ENCODE measurements around the gene MVB12B. TPM values are rescaled to one million over a fixed set of nuclear protein-coding genes. Genes with fewer than 3 reads are reported as not detected.

MVB12B gene
- total RNA-seq, 1 experiment from 2014 or later: 4.5 TPM

DNA sequence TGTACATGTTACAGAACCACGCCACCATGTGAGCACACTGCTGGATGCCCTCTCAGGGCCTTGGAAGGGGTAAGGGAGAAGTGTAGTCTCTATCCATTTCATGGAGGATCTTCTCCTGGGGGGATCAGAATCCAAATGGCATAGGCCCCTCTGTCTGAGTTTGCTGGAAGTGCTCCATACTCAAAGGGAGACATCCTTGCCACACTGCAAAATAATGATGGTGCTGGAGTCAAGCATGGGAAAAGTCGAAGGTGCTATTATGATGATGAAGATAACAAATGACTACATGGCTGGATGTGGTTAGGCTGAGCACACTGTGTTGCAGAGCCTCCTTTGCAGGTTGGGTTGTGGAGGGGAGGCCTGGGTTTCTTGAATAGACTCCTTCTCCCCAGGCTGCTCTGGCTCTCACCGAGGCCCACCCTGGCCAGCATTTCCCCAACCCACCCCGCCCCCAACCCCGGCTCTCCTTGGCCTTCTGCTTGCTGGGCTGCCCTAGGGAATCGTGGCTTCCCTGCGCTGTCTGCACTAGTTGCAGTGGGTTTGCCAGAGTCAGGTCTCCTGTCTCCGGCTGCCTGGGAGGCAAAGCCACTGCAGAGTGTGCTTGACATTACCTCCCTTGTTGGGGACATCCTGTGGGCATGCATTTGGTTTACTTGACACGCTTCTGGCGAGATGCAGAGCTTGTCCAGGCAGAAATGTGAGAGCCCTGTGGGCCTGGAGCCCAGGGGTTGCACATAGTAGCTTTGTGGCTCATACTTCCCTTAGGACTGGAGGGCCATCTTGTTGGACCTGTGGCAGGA, 3.0 kb downstream of the MVB12B start:
- BruUV-seq (replicated peaks): no TSS peak
- Mint-ChIP-seq H3K36me3 (ENCODE audit: insufficient read depth, unreplicated experiment) (peaks cover 14% of the 10 kb centered on the region), H3K27me3 (ENCODE audit: unreplicated experiment) (no peaks in the 10 kb centered on the region), H3K4me3 (ENCODE audit: low read depth, unreplicated experiment) (no peak overlapping the region), H3K9me3 (ENCODE audit: low read depth, unreplicated experiment) (no peaks in the 10 kb centered on the region), H3K27ac (ENCODE audit: unreplicated experiment) (no peak overlapping the region), H3K4me1 (ENCODE audit: low read depth, unreplicated experiment) (no peaks in the 10 kb centered on the region)
- intact Hi-C loops (cut with micrococcal nuclease; ENCODE audit: unreplicated experiment): no loop called here
- CTCF ChIA-PET: interaction anchor here (0.8 kb wide), 1 partner anchor 405 kb away, joined by 3 read pairs; no protein-coding TSS in a partner anchor
- DNase-seq: no peak
- TF ChIP-seq, protein P1, sequence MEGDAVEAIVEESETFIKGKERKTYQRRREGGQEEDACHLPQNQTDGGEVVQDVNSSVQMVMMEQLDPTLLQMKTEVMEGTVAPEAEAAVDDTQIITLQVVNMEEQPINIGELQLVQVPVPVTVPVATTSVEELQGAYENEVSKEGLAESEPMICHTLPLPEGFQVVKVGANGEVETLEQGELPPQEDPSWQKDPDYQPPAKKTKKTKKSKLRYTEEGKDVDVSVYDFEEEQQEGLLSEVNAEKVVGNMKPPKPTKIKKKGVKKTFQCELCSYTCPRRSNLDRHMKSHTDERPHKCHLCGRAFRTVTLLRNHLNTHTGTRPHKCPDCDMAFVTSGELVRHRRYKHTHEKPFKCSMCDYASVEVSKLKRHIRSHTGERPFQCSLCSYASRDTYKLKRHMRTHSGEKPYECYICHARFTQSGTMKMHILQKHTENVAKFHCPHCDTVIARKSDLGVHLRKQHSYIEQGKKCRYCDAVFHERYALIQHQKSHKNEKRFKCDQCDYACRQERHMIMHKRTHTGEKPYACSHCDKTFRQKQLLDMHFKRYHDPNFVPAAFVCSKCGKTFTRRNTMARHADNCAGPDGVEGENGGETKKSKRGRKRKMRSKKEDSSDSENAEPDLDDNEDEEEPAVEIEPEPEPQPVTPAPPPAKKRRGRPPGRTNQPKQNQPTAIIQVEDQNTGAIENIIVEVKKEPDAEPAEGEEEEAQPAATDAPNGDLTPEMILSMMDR (IDR thresholded peaks at IDR 0.05; ENCODE audit: unreplicated experiment): no peak

DNA sequence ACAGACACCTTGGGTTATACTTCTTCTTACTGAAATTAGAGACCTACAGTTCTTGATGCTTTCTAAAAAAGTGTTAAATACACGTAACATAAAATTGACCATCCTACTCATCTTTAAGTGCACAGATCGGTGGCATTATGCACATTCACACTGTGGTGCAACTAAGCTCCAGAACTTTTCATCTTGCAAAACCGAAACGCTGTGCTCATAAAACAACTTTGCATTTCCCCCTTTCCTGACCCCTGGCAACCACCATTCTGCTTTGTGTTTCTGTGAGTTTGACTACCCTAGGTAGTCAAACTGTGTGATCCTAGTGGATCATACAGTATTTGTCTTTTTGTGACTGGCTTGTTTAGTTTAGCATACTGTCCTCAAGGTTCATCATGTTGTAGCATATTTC, 3.9 kb downstream of the MVB12B start:
- TF ChIP-seq, protein P1 (IDR thresholded peaks at IDR 0.05; ENCODE audit: unreplicated experiment): no peak
- CTCF ChIA-PET: interaction anchor here (0.8 kb wide), 1 partner anchor 404 kb away, joined by 3 read pairs; no protein-coding TSS in a partner anchor
- Mint-ChIP-seq H3K27ac (ENCODE audit: unreplicated experiment) (no peak overlapping the region), H3K36me3 (ENCODE audit: insufficient read depth, unreplicated experiment) (peaks cover 14% of the 10 kb centered on the region), H3K4me3 (ENCODE audit: low read depth, unreplicated experiment) (no peak overlapping the region), H3K9me3 (ENCODE audit: low read depth, unreplicated experiment) (no peaks in the 10 kb centered on the region), H3K27me3 (ENCODE audit: unreplicated experiment) (no peaks in the 10 kb centered on the region), H3K4me1 (ENCODE audit: low read depth, unreplicated experiment) (no peaks in the 10 kb centered on the region)
- no TSS peak for BruUV-seq (replicated peaks)
- DNase-seq: no peak
- intact Hi-C loops (cut with micrococcal nuclease; ENCODE audit: unreplicated experiment): no loop called here

DNA sequence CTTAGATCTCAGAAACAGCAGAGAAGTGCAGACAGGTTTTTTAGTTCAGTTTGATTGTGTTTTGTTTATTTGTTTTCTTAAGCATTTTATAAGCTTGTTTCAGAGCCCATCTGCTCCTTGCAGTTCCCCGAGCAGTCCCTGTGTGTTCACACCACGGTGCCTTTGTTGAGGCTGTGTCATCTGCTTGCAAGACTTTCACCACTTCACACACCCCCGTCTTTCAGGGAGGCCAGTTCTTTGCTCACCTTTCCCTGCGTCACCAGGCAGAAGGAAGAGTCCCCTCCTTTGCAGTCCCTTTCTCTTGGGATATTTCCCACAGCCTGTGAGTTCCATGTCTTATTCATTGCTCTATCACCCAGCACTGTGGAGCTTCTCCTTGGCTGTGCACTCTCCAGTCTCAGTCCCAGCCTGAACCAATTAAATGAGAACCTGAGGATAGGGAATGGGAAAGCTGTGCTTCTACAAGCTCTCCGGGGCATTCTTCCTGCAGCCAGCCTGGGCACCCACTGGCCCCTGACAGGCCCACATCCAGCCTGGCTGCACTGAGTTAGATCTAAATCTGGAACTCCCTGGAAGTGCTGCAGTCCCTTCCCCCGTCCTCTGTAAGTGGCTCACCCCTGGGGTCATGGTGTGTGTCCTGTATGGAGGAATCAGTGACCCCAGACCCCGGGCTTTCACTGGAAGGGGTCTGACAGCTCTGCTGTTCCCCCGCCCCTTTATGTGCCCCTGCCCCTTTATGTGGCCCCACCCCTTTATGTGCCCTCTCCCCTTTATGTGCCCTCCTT, 5.5 kb downstream of the MVB12B start:
- H3K9me3 Mint-ChIP-seq (ENCODE audit: low read depth, unreplicated experiment): no peaks in the 10 kb centered on the region
- no TSS peak for BruUV-seq (replicated peaks)
- H3K4me3 Mint-ChIP-seq (ENCODE audit: low read depth, unreplicated experiment): no peak overlapping the region
- no peak overlapping the region for H3K27ac Mint-ChIP-seq (ENCODE audit: unreplicated experiment)
- peaks cover 9% of the 10 kb centered on the region for H3K36me3 Mint-ChIP-seq (ENCODE audit: insufficient read depth, unreplicated experiment)
- no peaks in the 10 kb centered on the region for H3K4me1 Mint-ChIP-seq (ENCODE audit: low read depth, unreplicated experiment)
- no peaks in the 10 kb centered on the region for H3K27me3 Mint-ChIP-seq (ENCODE audit: unreplicated experiment)
- TF ChIP-seq, protein P1 (IDR thresholded peaks at IDR 0.05; ENCODE audit: unreplicated experiment): no peak
- CTCF ChIA-PET: no interaction called here
- intact Hi-C loops (cut with micrococcal nuclease; ENCODE audit: unreplicated experiment): no loop called here
- DNase-seq: no peak

DNA sequence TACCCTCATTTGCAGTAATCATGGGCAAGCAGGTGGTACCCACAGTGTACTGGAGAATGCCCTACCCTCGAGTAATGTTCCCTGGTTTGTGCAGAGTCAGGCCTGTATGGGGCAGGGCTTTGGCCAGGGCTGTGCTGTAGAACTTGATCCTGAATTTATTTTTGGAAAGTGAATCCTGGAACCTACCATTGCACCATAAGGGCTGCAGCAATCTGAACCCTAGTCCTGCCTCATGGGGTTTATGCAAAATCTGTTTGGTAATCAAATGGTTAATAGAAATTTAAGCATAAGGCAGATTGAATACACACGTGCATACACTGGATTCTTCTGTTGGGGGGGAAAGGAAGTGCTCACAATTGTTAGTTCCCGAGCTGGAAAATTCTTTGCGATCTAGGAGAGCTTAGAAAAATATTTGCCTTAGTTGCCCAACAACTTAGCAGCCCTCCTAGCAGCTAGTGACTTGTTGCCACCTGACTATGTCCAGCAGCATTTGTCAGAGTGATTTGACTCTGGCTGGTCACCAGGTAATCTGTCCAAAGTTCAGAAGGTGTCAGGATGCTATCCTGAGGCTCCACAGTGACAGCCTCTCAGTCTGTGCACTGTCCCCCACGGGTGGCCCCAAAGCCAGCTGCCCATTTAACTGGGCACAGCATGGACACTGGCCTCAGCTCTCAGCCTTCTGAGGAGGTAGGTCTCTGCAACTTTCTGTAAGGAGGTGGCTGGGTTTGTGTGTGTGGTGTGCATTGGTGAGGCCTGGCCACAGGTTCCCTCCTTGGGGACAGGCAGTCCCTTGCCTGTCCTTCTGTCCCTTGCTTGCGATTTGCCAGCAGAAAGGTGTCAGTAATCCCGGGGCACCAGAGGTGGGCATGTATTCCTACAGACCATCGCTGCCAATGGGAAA, 8.3 kb downstream of the MVB12B start:
- no TSS peak for BruUV-seq (replicated peaks)
- H3K9me3 Mint-ChIP-seq (ENCODE audit: low read depth, unreplicated experiment): no peaks in the 10 kb centered on the region
- peak; percentile 7 for DNase-seq
- H3K27ac Mint-ChIP-seq (ENCODE audit: unreplicated experiment): no peak overlapping the region
- H3K4me3 Mint-ChIP-seq (ENCODE audit: low read depth, unreplicated experiment): no peak overlapping the region
- no peaks in the 10 kb centered on the region for H3K4me1 Mint-ChIP-seq (ENCODE audit: low read depth, unreplicated experiment)
- H3K36me3 Mint-ChIP-seq (ENCODE audit: insufficient read depth, unreplicated experiment): no peaks in the 10 kb centered on the region
- H3K27me3 Mint-ChIP-seq (ENCODE audit: unreplicated experiment): no peaks in the 10 kb centered on the region
- TF ChIP-seq, protein P1 (IDR thresholded peaks at IDR 0.05; ENCODE audit: unreplicated experiment): no peak
- intact Hi-C loops (cut with micrococcal nuclease; ENCODE audit: unreplicated experiment): no loop called here
- CTCF ChIA-PET: interaction anchor here (0.6 kb wide), 1 partner anchor 156 kb away, joined by 3 read pairs; no protein-coding TSS in a partner anchor
